WTC11 (cell line): Measurements from ENCODE around the gene BMP6. TPM values are rescaled to one million over a fixed set of nuclear protein-coding genes. Genes with fewer than 3 reads are reported as not detected.

ENCODE experiments used
- ATAC-seq: fragments of 200-7000 bp; cut with Tn5 transposase; 2 replicates; pipeline ENCODE4 v1.10.0; 2021; ENCODE audit warnings: mild to moderate bottlenecking, moderate library complexity
- CTCF ChIA-PET: fragments of 300-600 bp; sonication (Branson Sonifier 250); formaldehyde crosslinking; loops from one replicate; lab custom pipeline; 2021; ENCODE audit warnings: antibody characterized with exemption; lab: Charles Lee
- POLR2A ChIA-PET: fragments of 350-600 bp; sonication (Branson Sonifier 250); formaldehyde crosslinking; loops from one replicate; lab custom pipeline; 2021; ENCODE audit warnings: antibody characterized with exemption; lab: Charles Lee
- DNase-seq: peaks from one replicate; pipeline ENCODE4 v3.0.0; 2021; ENCODE audit warnings: low spot score
- H3K27ac Mint-ChIP-seq: 2 replicates; pipeline ENCODE4 v1.8.0; 2021; ENCODE audit warnings: mixed read lengths
- H3K27me3 Mint-ChIP-seq: 2 replicates; pipeline ENCODE4 v1.8.0; 2021; ENCODE audit warnings: low read depth, mild to moderate bottlenecking, moderate library complexity, mixed read lengths
- H3K36me3 Mint-ChIP-seq: 2 replicates; pipeline ENCODE4 v1.8.0; 2021; ENCODE audit warnings: mixed read lengths
- H3K4me1 Mint-ChIP-seq: 2 replicates; pipeline ENCODE4 v1.8.0; 2022; ENCODE audit warnings: mixed read lengths
- H3K4me3 Mint-ChIP-seq: 2 replicates; pipeline ENCODE4 v1.8.0; 2021; ENCODE audit warnings: mild to moderate bottlenecking, moderate library complexity, mixed read lengths
- H3K9me3 Mint-ChIP-seq: 2 replicates; pipeline ENCODE4 v1.8.0; 2021; ENCODE audit warnings: mixed read lengths
- ARID4B ChIP-seq: sonication (generic); formaldehyde crosslinking; IDR thresholded peaks from 2 replicates; pipeline ENCODE4 v1.8.0; 2023; ENCODE audit warnings: missing genetic modification reagents, mild to moderate bottlenecking, borderline replicate concordance
- CBFB ChIP-seq: sonication (generic); formaldehyde crosslinking; IDR thresholded peaks from 2 replicates; pipeline ENCODE4 v1.8.1; 2022; ENCODE audit warnings: mild to moderate bottlenecking, low read depth, missing genetic modification reagents
- ELF4 ChIP-seq: sonication (generic); formaldehyde crosslinking; IDR thresholded peaks from 2 replicates; pipeline ENCODE4 v1.8.1; 2022; ENCODE audit warnings: low read depth, mild to moderate bottlenecking, moderate library complexity, missing genetic modification reagents
- ESRRA ChIP-seq: sonication (generic); formaldehyde crosslinking; IDR thresholded peaks from 2 replicates; pipeline ENCODE4 v1.8.1; 2022; ENCODE audit warnings: mild to moderate bottlenecking, missing genetic modification reagents, borderline replicate concordance
- GRHL2 ChIP-seq: fragments of 250-450 bp; sonication (Bioruptor Pico); IDR thresholded peaks from 2 replicates; pipeline ENCODE4 v1.8.0; 2022; ENCODE audit warnings: mild to moderate bottlenecking, moderate library complexity; ENCODE audit not compliant: insufficient replicate concordance, severe bottlenecking
- JAZF1 ChIP-seq: fragments of 250-450 bp; sonication (Bioruptor Pico); IDR thresholded peaks from 2 replicates; pipeline ENCODE4 v1.9.0; 2021; ENCODE audit warnings: moderate library complexity, mild to moderate bottlenecking, inconsistent platforms
- MYBL2 ChIP-seq: sonication (generic); formaldehyde crosslinking; IDR thresholded peaks from 2 replicates; pipeline ENCODE4 v1.8.1; 2023; ENCODE audit warnings: mild to moderate bottlenecking, moderate library complexity, missing genetic modification reagents
- RORB ChIP-seq: fragments of 250-450 bp; sonication (Bioruptor Pico); IDR thresholded peaks from 2 replicates; pipeline ENCODE4 v1.9.0; 2021; ENCODE audit warnings: mild to moderate bottlenecking
- SOX15 ChIP-seq: fragments of 250-450 bp; sonication (Bioruptor Pico); IDR thresholded peaks from 2 replicates; pipeline ENCODE4 v1.9.0; 2021; ENCODE audit warnings: mild to moderate bottlenecking
- ZBTB21 ChIP-seq: sonication (generic); formaldehyde crosslinking; IDR thresholded peaks from 2 replicates; pipeline ENCODE4 v1.8.1; 2023; ENCODE audit warnings: mild to moderate bottlenecking, missing genetic modification reagents, borderline replicate concordance
- ZNF281 ChIP-seq: sonication (generic); formaldehyde crosslinking; IDR thresholded peaks from 2 replicates; pipeline ENCODE4 v1.8.0; 2023; ENCODE audit warnings: mild to moderate bottlenecking, missing genetic modification reagents
- ZNF416 ChIP-seq: fragments of 250-450 bp; sonication (Bioruptor Pico); IDR thresholded peaks from 2 replicates; pipeline ENCODE4 v1.9.0; 2021; ENCODE audit warnings: mild to moderate bottlenecking, inconsistent platforms
- ZNF532 ChIP-seq: fragments of 250-450 bp; sonication (Bioruptor Pico); IDR thresholded peaks from 2 replicates; pipeline ENCODE4 v1.9.0; 2021; ENCODE audit warnings: mild to moderate bottlenecking, borderline replicate concordance
- total RNA-seq: library from RNA; stranded (reverse); gene quantifications from 3 replicates; pipeline ENCODE4 v1.2.3, GENCODE V29; 2021
- TF ChIP-seq, protein P1 (sequence below): sonication (generic); formaldehyde crosslinking; IDR thresholded peaks from 2 replicates; pipeline ENCODE4 v1.8.0; 2022; ENCODE audit warnings: mild to moderate bottlenecking, missing genetic modification reagents
- TF ChIP-seq, protein P2 (sequence below): sonication (generic); formaldehyde crosslinking; IDR thresholded peaks from 2 replicates; pipeline ENCODE4 v1.8.1; 2023; ENCODE audit warnings: mild to moderate bottlenecking, missing genetic modification reagents
- TF ChIP-seq, protein P3 (sequence below): sonication (generic); formaldehyde crosslinking; IDR thresholded peaks from 2 replicates; pipeline ENCODE4 v1.8.0; 2022; ENCODE audit warnings: mild to moderate bottlenecking, missing genetic modification reagents
- TF ChIP-seq, protein P4 (sequence below): fragments of 200-600 bp; IDR thresholded peaks from 2 replicates; pipeline ENCODE4 v1.8.0; 2022; ENCODE audit warnings: antibody characterized with exemption

Gene BMP6
- total RNA-seq, 1 experiment from 2014 or later: 1.0 TPM

DNA sequence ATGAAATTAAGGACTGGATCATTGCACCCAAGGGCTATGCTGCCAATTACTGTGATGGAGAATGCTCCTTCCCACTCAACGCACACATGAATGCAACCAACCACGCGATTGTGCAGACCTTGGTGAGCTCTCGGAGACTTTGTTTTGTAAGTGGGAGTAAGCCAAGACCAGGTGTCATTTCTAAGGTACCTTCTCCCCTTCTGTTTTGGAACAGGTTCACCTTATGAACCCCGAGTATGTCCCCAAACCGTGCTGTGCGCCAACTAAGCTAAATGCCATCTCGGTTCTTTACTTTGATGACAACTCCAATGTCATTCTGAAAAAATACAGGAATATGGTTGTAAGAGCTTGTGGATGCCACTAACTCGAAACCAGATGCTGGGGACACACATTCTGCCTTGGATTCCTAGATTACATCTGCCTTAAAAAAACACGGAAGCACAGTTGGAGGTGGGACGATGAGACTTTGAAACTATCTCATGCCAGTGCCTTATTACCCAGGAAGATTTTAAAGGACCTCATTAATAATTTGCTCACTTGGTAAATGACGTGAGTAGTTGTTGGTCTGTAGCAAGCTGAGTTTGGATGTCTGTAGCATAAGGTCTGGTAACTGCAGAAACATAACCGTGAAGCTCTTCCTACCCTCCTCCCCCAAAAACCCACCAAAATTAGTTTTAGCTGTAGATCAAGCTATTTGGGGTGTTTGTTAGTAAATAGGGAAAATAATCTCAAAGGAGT, 154.2 kb downstream of the BMP6 start (continued):
- TF ChIP-seq ARID4B (CRISPR knock-in tag) (no peak), ZBTB21 (CRISPR knock-in tag) (no peak), ESRRA (no peak)
- TF ChIP-seq, protein P1, sequence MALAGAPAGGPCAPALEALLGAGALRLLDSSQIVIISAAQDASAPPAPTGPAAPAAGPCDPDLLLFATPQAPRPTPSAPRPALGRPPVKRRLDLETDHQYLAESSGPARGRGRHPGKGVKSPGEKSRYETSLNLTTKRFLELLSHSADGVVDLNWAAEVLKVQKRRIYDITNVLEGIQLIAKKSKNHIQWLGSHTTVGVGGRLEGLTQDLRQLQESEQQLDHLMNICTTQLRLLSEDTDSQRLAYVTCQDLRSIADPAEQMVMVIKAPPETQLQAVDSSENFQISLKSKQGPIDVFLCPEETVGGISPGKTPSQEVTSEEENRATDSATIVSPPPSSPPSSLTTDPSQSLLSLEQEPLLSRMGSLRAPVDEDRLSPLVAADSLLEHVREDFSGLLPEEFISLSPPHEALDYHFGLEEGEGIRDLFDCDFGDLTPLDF (CRISPR knock-in tag): no peak
- TF ChIP-seq, all 79 proteins: peak for 0

DNA sequence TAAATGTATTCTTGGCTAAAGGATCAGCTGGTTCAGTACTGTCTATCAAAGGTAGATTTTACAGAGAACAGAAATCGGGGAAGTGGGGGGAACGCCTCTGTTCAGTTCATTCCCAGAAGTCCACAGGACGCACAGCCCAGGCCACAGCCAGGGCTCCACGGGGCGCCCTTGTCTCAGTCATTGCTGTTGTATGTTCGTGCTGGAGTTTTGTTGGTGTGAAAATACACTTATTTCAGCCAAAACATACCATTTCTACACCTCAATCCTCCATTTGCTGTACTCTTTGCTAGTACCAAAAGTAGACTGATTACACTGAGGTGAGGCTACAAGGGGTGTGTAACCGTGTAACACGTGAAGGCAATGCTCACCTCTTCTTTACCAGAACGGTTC, 154.8 kb downstream of the BMP6 start:
- H3K4me1 Mint-ChIP-seq: no peaks in the 10 kb centered on the region
- no peak for DNase-seq
- no peaks in the 10 kb centered on the region for H3K27me3 Mint-ChIP-seq
- H3K27ac Mint-ChIP-seq: no peak overlapping the region
- ATAC-seq: no peak
- H3K36me3 Mint-ChIP-seq: peaks cover 43% of the 10 kb centered on the region
- H3K9me3 Mint-ChIP-seq: no peaks in the 10 kb centered on the region
- ChIA-PET CTCF (no interaction called here), POLR2A (no interaction called here)
- no peak overlapping the region for H3K4me3 Mint-ChIP-seq
- TF ChIP-seq RORB: no peak
- TF ChIP-seq MYBL2 (CRISPR knock-in tag): no peak
- TF ChIP-seq, protein P2, sequence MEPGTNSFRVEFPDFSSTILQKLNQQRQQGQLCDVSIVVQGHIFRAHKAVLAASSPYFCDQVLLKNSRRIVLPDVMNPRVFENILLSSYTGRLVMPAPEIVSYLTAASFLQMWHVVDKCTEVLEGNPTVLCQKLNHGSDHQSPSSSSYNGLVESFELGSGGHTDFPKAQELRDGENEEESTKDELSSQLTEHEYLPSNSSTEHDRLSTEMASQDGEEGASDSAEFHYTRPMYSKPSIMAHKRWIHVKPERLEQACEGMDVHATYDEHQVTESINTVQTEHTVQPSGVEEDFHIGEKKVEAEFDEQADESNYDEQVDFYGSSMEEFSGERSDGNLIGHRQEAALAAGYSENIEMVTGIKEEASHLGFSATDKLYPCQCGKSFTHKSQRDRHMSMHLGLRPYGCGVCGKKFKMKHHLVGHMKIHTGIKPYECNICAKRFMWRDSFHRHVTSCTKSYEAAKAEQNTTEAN (CRISPR knock-in tag): no peak
- no peak for TF ChIP-seq SOX15 (CRISPR knock-in tag)
- TF ChIP-seq ZNF281 (CRISPR knock-in tag): no peak
- TF ChIP-seq ZNF416 (CRISPR knock-in tag): no peak
- no peak for TF ChIP-seq JAZF1 (CRISPR knock-in tag)
- TF ChIP-seq, protein P3, sequence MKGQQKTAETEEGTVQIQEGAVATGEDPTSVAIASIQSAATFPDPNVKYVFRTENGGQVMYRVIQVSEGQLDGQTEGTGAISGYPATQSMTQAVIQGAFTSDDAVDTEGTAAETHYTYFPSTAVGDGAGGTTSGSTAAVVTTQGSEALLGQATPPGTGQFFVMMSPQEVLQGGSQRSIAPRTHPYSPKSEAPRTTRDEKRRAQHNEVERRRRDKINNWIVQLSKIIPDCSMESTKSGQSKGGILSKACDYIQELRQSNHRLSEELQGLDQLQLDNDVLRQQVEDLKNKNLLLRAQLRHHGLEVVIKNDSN (CRISPR knock-in tag): no peak
- TF ChIP-seq CBFB: no peak
- no peak for TF ChIP-seq ZNF532 (CRISPR knock-in tag)
- TF ChIP-seq GRHL2: no peak
- no peak for TF ChIP-seq ELF4 (CRISPR knock-in tag)
- TF ChIP-seq, protein P4, sequence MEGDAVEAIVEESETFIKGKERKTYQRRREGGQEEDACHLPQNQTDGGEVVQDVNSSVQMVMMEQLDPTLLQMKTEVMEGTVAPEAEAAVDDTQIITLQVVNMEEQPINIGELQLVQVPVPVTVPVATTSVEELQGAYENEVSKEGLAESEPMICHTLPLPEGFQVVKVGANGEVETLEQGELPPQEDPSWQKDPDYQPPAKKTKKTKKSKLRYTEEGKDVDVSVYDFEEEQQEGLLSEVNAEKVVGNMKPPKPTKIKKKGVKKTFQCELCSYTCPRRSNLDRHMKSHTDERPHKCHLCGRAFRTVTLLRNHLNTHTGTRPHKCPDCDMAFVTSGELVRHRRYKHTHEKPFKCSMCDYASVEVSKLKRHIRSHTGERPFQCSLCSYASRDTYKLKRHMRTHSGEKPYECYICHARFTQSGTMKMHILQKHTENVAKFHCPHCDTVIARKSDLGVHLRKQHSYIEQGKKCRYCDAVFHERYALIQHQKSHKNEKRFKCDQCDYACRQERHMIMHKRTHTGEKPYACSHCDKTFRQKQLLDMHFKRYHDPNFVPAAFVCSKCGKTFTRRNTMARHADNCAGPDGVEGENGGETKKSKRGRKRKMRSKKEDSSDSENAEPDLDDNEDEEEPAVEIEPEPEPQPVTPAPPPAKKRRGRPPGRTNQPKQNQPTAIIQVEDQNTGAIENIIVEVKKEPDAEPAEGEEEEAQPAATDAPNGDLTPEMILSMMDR: no peak
